Keratinocyte (primary cell): Measurements from ENCODE around the gene LIN28A. TPM values are rescaled to one million over a fixed set of nuclear protein-coding genes. Genes with fewer than 3 reads are reported as not detected.

Experiments
- DNase-seq: peaks from one replicate; pipeline ENCODE4 v3.0.0-alpha.2; 2011; ENCODE audit warnings: low read depth, missing footprints, low spot score
- FAIRE-seq: peaks from 2 replicates; lab custom pipeline; 2011; peaks lifted over from hg19 to GRCh38; lab: Jason Lieb, UNC
- H2AFZ ChIP-seq: 2 replicates; pipeline ENCODE4 v1.6.0; 2012; ENCODE audit warnings: low read length, control low read depth, inconsistent platforms; ENCODE audit not compliant: control insufficient read depth
- H3K27ac ChIP-seq: 2 replicates; pipeline ENCODE4 v1.5.1; 2011; ENCODE audit warnings: low read length; ENCODE audit not compliant: control insufficient read depth, insufficient read depth
- H3K27me3 ChIP-seq: 3 replicates; pipeline ENCODE4 v1.6.0; 2011; ENCODE audit warnings: low read length; ENCODE audit not compliant: control insufficient read depth, insufficient read depth; ENCODE audit errors: extremely low read depth
- H3K36me3 ChIP-seq, 2 experiments: 2 replicates in 1 of 2; 3 replicates in 1 of 2; pipeline ENCODE4 v1.5.1; 2011; ENCODE audit warnings: low read length in 2 of 2, mild to moderate bottlenecking in 1 of 2; ENCODE audit not compliant: control insufficient read depth in 2 of 2, insufficient read depth in 2 of 2; ENCODE audit errors: extremely low read depth in 1 of 2
- H3K4me1 ChIP-seq: 3 replicates; pipeline ENCODE4 v1.5.1; 2011; ENCODE audit warnings: low read length; ENCODE audit not compliant: control insufficient read depth, insufficient read depth; ENCODE audit errors: extremely low read depth
- H3K4me2 ChIP-seq: 3 replicates; pipeline ENCODE4 v1.6.0; 2011; ENCODE audit warnings: low read depth, low read length; ENCODE audit not compliant: control insufficient read depth, insufficient read depth; ENCODE audit errors: extremely low read depth
- H3K4me3 ChIP-seq, 3 experiments: fragments of 200-600 bp in 1 of 3; sonication (generic) in 1 of 3; 2 replicates in 2 of 3; 3 replicates in 1 of 3; pipeline ENCODE4 v1.5.1; 2011 to 2016; ENCODE audit warnings: low read length in 3 of 3, mild to moderate bottlenecking in 3 of 3, control low read depth in 2 of 3, inconsistent platforms in 1 of 3, low read depth in 1 of 3, mixed read lengths in 1 of 3, mixed run types in 1 of 3, moderate library complexity in 1 of 3; ENCODE audit not compliant: control insufficient read depth in 2 of 3, insufficient read depth in 2 of 3; ENCODE audit errors: extremely low read depth in 1 of 3
- H3K79me2 ChIP-seq: 2 replicates; pipeline ENCODE4 v1.6.0; 2012; ENCODE audit warnings: low read length; ENCODE audit not compliant: control insufficient read depth, insufficient read depth
- H3K9ac ChIP-seq: 3 replicates; pipeline ENCODE4 v1.6.0; 2011; ENCODE audit warnings: low read length; ENCODE audit not compliant: control insufficient read depth, insufficient read depth; ENCODE audit errors: extremely low read depth
- H3K9me1 ChIP-seq: 3 replicates; pipeline ENCODE4 v1.6.0; 2011; ENCODE audit warnings: low read length; ENCODE audit not compliant: control insufficient read depth, insufficient read depth; ENCODE audit errors: extremely low read depth
- H3K9me3 ChIP-seq: 2 replicates; pipeline ENCODE4 v1.5.1; 2012; ENCODE audit warnings: low read depth, low read length; ENCODE audit not compliant: control insufficient read depth
- H4K20me1 ChIP-seq: 3 replicates; pipeline ENCODE4 v1.6.0; 2011; ENCODE audit warnings: low read length; ENCODE audit not compliant: control insufficient read depth, insufficient read depth; ENCODE audit errors: extremely low read depth
- EZH2 ChIP-seq: IDR thresholded peaks from one replicate; pipeline ENCODE4 v1.6.1; 2012; ENCODE audit warnings: inconsistent platforms, mild to moderate bottlenecking, low read length, moderate library complexity
- dilution Hi-C: fragments of 300-500 bp; cut with MboI; formaldehyde crosslinking; loops from one replicate; pipeline ENCODE4 v1.7.0; 2020; ENCODE audit warnings: low sequenced_read_pairs; ENCODE audit not compliant: extremely low pct_ligation_motif_present
- polyA plus RNA-seq, 5 experiments: library from polyadenylated mRNA; depleted of rRNA in 3 of 5; stranded (reverse) in 3 of 5; stranded (forward) in 1 of 5; unstranded in 1 of 5; fragments of >200 nt; gene quantifications; 1 replicate in 1 of 5; 2 replicates in 3 of 5; 3 replicates in 1 of 5; pipeline versions ENCODE4 v1.2.1 to v1.2.3, GENCODE V29; 2011 to 2012; ENCODE audit warnings: missing spikeins in 2 of 5, low read depth in 1 of 5, low replicate concordance in 1 of 5
- TF ChIP-seq, protein P1 (sequence below), 3 experiments: IDR thresholded peaks in 1 of 3; conservative IDR thresholded peaks in 1 of 3; optimal IDR thresholded peaks in 1 of 3; 2 replicates in 2 of 3; 3 replicates in 1 of 3; pipeline versions ENCODE3 to v1.5.1; 2011; ENCODE audit warnings: low read length in 3 of 3, mild to moderate bottlenecking in 3 of 3, moderate library complexity in 2 of 3, control low read depth in 1 of 3, inconsistent platforms in 1 of 3; ENCODE audit not compliant: insufficient read depth in 2 of 3; ENCODE audit errors: extremely low read depth in 1 of 3

The LIN28A gene
- polyA plus RNA-seq, 1 donor (not counting 4 experiments of a cell fraction or from before 2014, with no cell fraction given): not detected

DNA sequence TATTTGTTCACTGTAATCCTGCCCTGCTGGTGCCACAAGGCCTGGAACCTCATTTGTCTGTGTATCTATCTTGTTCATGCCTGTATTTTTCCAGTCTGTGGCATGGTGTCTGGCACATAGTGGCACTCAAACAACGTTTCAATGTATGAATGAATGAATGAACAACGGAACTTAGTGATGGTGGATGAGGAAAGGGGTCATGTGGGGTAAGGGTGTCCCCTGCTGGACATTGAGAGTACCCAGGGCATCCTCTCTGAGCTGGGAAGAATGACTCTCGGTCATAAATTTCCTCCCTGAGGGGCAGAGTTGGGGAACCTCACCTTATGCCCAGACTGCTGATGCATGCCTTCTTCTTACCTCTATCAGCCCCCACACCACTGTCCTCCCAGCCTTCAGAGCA is 19.2 kb upstream of the LIN28A start:
- H3K4me1 ChIP-seq: no peaks in the 10 kb centered on the region
- H3K9ac ChIP-seq: no peak overlapping the region
- no peaks in the 10 kb centered on the region for H3K27me3 ChIP-seq
- no peak overlapping the region for H3K27ac ChIP-seq
- peak; percentile 85 for FAIRE-seq
- no peak overlapping the region for H3K4me3 ChIP-seq
- H3K9me1 ChIP-seq: no peaks in the 10 kb centered on the region
- no peak for TF ChIP-seq EZH2
- TF ChIP-seq, protein P1, sequence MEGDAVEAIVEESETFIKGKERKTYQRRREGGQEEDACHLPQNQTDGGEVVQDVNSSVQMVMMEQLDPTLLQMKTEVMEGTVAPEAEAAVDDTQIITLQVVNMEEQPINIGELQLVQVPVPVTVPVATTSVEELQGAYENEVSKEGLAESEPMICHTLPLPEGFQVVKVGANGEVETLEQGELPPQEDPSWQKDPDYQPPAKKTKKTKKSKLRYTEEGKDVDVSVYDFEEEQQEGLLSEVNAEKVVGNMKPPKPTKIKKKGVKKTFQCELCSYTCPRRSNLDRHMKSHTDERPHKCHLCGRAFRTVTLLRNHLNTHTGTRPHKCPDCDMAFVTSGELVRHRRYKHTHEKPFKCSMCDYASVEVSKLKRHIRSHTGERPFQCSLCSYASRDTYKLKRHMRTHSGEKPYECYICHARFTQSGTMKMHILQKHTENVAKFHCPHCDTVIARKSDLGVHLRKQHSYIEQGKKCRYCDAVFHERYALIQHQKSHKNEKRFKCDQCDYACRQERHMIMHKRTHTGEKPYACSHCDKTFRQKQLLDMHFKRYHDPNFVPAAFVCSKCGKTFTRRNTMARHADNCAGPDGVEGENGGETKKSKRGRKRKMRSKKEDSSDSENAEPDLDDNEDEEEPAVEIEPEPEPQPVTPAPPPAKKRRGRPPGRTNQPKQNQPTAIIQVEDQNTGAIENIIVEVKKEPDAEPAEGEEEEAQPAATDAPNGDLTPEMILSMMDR (optimal IDR thresholded peaks at IDR 0.05 in 1 of 3, IDR thresholded peaks at IDR 0.05 in 1 of 3, conservative IDR thresholded peaks at IDR 0.05 in 1 of 3; ENCODE audit: extremely low read depth in 1 of 3, insufficient read depth in 2 of 3, low read length in 3 of 3): peak; percentile 86 to 97 (median 88)
- H3K79me2 ChIP-seq: no peaks in the 10 kb centered on the region
- H4K20me1 ChIP-seq: no peaks in the 10 kb centered on the region
- no peaks in the 10 kb centered on the region for H3K36me3 ChIP-seq
- dilution Hi-C loops: no loop called here
- H3K4me2 ChIP-seq: no peak overlapping the region
- no peak overlapping the region for H2AFZ ChIP-seq
- DNase-seq: peak; percentile 28
- H3K9me3 ChIP-seq: no peaks in the 10 kb centered on the region

DNA sequence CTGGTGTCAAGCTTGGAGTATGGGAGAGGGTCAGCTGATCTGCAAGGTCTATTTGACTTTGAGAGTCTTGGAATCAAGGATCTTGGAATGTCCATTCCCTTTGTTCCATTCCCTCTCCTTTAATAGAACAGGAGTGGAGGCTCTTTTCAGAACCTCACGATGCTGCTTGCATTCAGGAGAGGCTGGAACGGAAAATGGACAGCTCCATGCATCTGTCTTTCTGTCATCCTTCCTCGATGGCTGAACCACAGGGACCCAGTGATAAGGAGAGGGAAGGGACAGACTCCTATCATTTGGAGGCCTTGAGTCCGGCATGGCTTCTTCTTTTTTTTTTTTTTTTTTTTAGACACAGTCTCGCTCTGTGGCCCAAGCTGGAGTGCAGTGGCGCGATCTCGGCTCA is 14.9 kb upstream of the LIN28A start:
- no peak overlapping the region for H3K9ac ChIP-seq
- H3K36me3 ChIP-seq: no peaks in the 10 kb centered on the region
- no peak for DNase-seq
- no peaks in the 10 kb centered on the region for H3K9me3 ChIP-seq
- no peaks in the 10 kb centered on the region for H3K27me3 ChIP-seq
- no peaks in the 10 kb centered on the region for H3K9me1 ChIP-seq
- H3K4me1 ChIP-seq: no peaks in the 10 kb centered on the region
- no peaks in the 10 kb centered on the region for H3K79me2 ChIP-seq
- H3K4me2 ChIP-seq: no peak overlapping the region
- no peak for FAIRE-seq
- H3K27ac ChIP-seq: no peak overlapping the region
- TF ChIP-seq EZH2: no peak
- TF ChIP-seq, protein P1 (optimal IDR thresholded peaks at IDR 0.05 in 1 of 3, IDR thresholded peaks at IDR 0.05 in 1 of 3, conservative IDR thresholded peaks at IDR 0.05 in 1 of 3; ENCODE audit: extremely low read depth in 1 of 3, insufficient read depth in 2 of 3, low read length in 3 of 3): no peak
- dilution Hi-C loops: no loop called here
- H2AFZ ChIP-seq: no peak overlapping the region
- H3K4me3 ChIP-seq: no peak overlapping the region
- no peaks in the 10 kb centered on the region for H4K20me1 ChIP-seq
